MCF 10A (cell line): ENCODE measurements around the gene MECP2. TPM values are rescaled to one million over a fixed set of nuclear protein-coding genes. Genes with fewer than 3 reads are reported as not detected.

Experiments used
- BruUV-seq: library from RNA; stranded (reverse); fragments of 400-500 nt; replicated peaks from 2 replicates; lab custom pipeline; 2021; lab: Mats Ljungman, UMichigan
- CTCF ChIA-PET: fragments of 300-600 bp; sonication (Branson Sonifier 250); formaldehyde crosslinking; extraction: SDS; loops from one replicate; lab custom pipeline; 2021; ENCODE audit warnings: antibody characterized with exemption, inconsistent platforms; lab: Yijun Ruan, JAX
- POLR2A ChIA-PET: fragments of 300-600, 350-650 bp; sonication (Branson Sonifier 250); formaldehyde crosslinking; extraction: SDS; loops from one replicate; lab custom pipeline; 2020; ENCODE audit warnings: antibody characterized with exemption, inconsistent platforms; lab: Yijun Ruan, JAX
- DNase-seq: peaks from one replicate; pipeline ENCODE4 v3.0.0-alpha.2; 2018; ENCODE audit not compliant: unreplicated experiment
- H3K27ac Mint-ChIP-seq: one replicate; pipeline ENCODE4 v1.8.0; 2022; ENCODE audit warnings: mild to moderate bottlenecking, low read depth, mixed read lengths; ENCODE audit not compliant: unreplicated experiment
- H3K27me3 Mint-ChIP-seq: one replicate; pipeline ENCODE4 v1.8.0; 2022; ENCODE audit warnings: mixed read lengths; ENCODE audit not compliant: insufficient read depth, unreplicated experiment
- H3K36me3 Mint-ChIP-seq: one replicate; pipeline ENCODE4 v1.8.0; 2022; ENCODE audit warnings: mild to moderate bottlenecking, moderate library complexity, mixed read lengths; ENCODE audit not compliant: insufficient read depth, unreplicated experiment
- H3K4me1 Mint-ChIP-seq: one replicate; pipeline ENCODE4 v1.8.0; 2022; ENCODE audit warnings: mixed read lengths; ENCODE audit not compliant: insufficient read depth, unreplicated experiment
- H3K4me3 Mint-ChIP-seq: one replicate; pipeline ENCODE4 v1.8.0; 2022; ENCODE audit warnings: mild to moderate bottlenecking, moderate library complexity, mixed read lengths; ENCODE audit not compliant: unreplicated experiment
- H3K9me3 Mint-ChIP-seq: one replicate; pipeline ENCODE4 v1.8.0; 2022; ENCODE audit warnings: mixed read lengths; ENCODE audit not compliant: unreplicated experiment
- CTCF ChIP-seq: fragments of 200-600 bp; IDR thresholded peaks from one replicate; pipeline ENCODE4 v1.8.0; 2022; ENCODE audit warnings: antibody characterized with exemption, mild to moderate bottlenecking; ENCODE audit not compliant: unreplicated experiment
- intact Hi-C: fragments of 100-400 bp; cut with micrococcal nuclease; formaldehyde crosslinking; loops from 2 replicates; pipeline ENCODE4 v1.14.1; 2022
- total RNA-seq: library from RNA; stranded (reverse); gene quantifications from 2 replicates; pipeline ENCODE4 v1.2.3, GENCODE V29; 2022

Gene MECP2
- total RNA-seq, 1 experiment from 2014 or later, result 46.9 TPM

DNA sequence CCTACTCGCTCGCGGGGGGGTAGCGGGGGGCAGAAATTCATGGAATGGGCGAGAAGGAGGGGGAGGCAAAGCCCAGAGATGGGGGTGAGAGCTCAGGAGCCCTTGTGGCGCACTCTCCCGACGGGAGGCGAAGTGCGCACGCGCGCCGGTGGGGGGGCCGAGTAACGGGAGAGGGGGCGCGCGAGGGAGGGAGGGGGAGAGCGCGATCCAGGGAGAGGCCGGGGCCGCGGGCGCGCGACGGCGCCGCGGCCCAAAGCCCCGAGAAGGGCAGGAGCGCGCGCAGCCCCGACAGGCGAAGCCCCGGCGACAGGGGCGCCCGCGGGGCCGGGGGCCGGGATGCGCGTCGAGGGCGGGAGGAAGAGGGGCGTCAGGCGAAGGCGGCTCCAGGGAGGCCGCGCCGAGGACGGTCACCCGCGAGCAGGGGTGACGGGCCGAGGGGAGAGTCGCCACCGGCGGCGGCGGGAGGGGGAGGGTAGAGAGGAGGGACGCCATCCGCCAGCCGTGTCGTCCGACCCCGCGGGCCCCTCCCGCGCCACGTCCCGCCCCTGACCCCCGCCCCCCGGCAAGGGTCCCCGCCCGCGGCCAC, 421 bp downstream of the MECP2 start:
- Mint-ChIP-seq H3K27me3 (peaks cover 73% of the 10 kb centered on the region), H3K4me1 (peaks cover 10% of the 10 kb centered on the region), H3K4me3 (peak overlapping the region; percentile 80), H3K9me3 (no peaks in the 10 kb centered on the region), H3K27ac (peak overlapping the region; percentile 67), H3K36me3 (peaks cover 11% of the 10 kb centered on the region)
- no peak for TF ChIP-seq CTCF
- CTCF ChIA-PET, result interaction anchor here (0.6 kb wide), 1 partner anchor 701 kb away, joined by 3 read pairs; no protein-coding TSS in a partner anchor
- POLR2A ChIA-PET, result interaction anchor here (0.6 to 1.0 kb wide), 4 partner anchors 19 to 282 kb away, joined by 3 to 5 read pairs (median 3); partner anchors contain the start of gene EMD
- DNase-seq, result peak; percentile 51
- no TSS peak for BruUV-seq
- intact Hi-C loops, result no loop called here

DNA sequence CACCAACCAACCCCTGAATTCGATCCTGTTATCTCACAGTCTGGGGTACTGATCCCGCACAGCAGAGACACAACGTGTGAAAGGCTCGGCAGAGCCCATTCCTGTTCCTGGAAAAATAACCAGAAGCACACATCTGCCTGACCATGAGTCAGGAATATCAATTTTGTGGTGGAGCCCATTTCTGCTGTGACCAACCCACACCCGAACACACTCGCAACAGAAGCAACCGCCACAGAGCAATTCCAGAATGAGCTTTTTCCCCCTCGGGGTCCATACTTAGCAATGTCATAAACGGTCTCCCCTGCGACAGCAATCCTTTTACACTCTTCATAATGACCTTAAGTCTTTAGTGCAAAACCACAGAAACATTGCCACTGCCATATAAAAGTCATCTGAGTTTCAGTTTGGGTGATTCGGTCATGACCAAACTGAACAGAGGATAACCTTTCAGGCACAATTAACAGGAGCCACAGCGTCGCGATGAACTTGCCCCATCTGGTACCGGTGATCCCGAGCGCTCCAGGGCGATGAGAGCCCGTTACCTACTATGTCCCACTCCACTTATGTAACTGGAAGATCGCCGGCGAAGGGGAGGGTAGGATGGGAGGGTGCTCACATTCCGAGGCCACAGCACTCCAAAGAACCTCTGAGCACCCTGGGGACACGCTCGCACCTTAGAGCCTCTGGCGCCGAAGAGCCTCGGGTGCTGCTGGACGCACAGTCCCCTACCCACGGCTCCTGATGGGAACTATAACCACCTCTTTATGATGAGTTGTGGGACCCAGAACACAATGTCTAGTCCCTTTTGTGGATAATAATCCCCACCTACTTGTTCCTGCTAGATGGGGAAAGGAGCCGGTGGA, 1.1 kb downstream of the MECP2 start:
- peaks cover 11% of the 10 kb centered on the region for H3K36me3 Mint-ChIP-seq
- TF ChIP-seq CTCF, result no peak
- CTCF ChIA-PET, result interaction anchor here (0.5 kb wide), 1 partner anchor 12 kb away, joined by 3 read pairs; no protein-coding TSS in a partner anchor
- H3K4me1 Mint-ChIP-seq, result peaks cover 10% of the 10 kb centered on the region
- peak overlapping the region; percentile 67 for H3K27ac Mint-ChIP-seq
- H3K9me3 Mint-ChIP-seq, result no peaks in the 10 kb centered on the region
- POLR2A ChIA-PET, result interaction anchor here (0.6 to 1.0 kb wide), 3 partner anchors 36 to 283 kb away, joined by 3 read pairs; partner anchors contain the start of gene EMD
- BruUV-seq, result no TSS peak
- peak; percentile 12 for DNase-seq
- intact Hi-C loops, result no loop called here
- peak overlapping the region; percentile 80 for H3K4me3 Mint-ChIP-seq
- H3K27me3 Mint-ChIP-seq, result peaks cover 68% of the 10 kb centered on the region

- Mint-ChIP-seq H3K4me1 (peaks cover 10% of the 10 kb centered on the region), H3K27ac (no peak overlapping the region), H3K4me3 (peak overlapping the region; percentile 80), H3K9me3 (no peaks in the 10 kb centered on the region), H3K27me3 (peaks cover 68% of the 10 kb centered on the region), H3K36me3 (peaks cover 22% of the 10 kb centered on the region)
- DNase-seq, result no peak
- intact Hi-C loops, result no loop called here
- no peak for TF ChIP-seq CTCF
- CTCF ChIA-PET, result interaction anchor here (0.5 to 0.8 kb wide), 2 partner anchors 81 to 430 kb away, joined by 3 read pairs; no protein-coding TSS in a partner anchor
- POLR2A ChIA-PET, result interaction anchor here (1.1 kb wide), 1 partner anchor 12 kb away, joined by 3 read pairs; no protein-coding TSS in a partner anchor
- no TSS peak for BruUV-seq
These were observed 2.7 kb downstream of the MECP2 start for GRCh38 chrX:154094833-154095232.

DNA sequence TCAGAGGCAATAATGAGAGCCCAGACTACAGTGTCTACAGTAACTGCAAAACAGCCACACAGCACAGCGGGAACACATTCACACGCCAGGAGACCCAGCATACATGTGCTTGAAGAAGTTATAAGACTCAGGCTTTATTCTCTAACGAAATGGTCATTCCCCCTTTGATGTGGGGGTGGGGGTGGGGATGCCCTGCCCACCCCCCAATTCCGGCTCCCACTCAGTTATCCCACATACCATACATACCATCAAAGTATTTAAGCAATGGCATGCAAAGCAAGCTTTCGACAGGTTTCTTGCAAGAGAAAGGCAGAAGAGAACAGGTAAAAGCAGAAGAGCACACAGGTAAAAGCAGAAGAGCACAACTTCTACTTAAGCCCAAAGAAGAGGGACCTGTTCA, 3.6 kb downstream of the MECP2 start:
- Mint-ChIP-seq H3K27me3 (peaks cover 64% of the 10 kb centered on the region), H3K27ac (peak overlapping the region; percentile 71), H3K4me1 (peaks cover 10% of the 10 kb centered on the region), H3K36me3 (peaks cover 23% of the 10 kb centered on the region), H3K9me3 (no peaks in the 10 kb centered on the region), H3K4me3 (no peak overlapping the region)
- no TSS peak for BruUV-seq
- intact Hi-C loops, result no loop called here
- DNase-seq, result no peak
- POLR2A ChIA-PET, result interaction anchor here (0.6 kb wide), 2 partner anchors 11 to 223 kb away, joined by 3 read pairs; no protein-coding TSS in a partner anchor
- CTCF ChIA-PET, result interaction anchor here (0.6 to 1.4 kb wide), 3 partner anchors 43 to 223 kb away, joined by 3 to 5 read pairs (median 4); no protein-coding TSS in a partner anchor
- no peak for TF ChIP-seq CTCF
